IPS-NIHi7 (cell line): Measurements from ENCODE around the gene SCN3B.

Source experiments
- DNase-seq: peaks from one replicate; pipeline ENCODE4 v3.0.0; 2012; ENCODE audit warnings: mixed read lengths; ENCODE audit errors: extremely low spot score

SCN3B gene

GRCh38 chr11:123594921-123595320 lies 59.5 kb downstream of the SCN3B start:
- DNase-seq, result no peak

GRCh38 chr11:123594188-123594901 lies 60.1 kb downstream of the SCN3B start:
- no peak for DNase-seq

- no peak for DNase-seq
These were observed 60.9 kb downstream of the SCN3B start for GRCh38 chr11:123593570-123593969.

GRCh38 chr11:123590296-123590912 lies 64.0 kb downstream of the SCN3B start:
- no peak for DNase-seq

- DNase-seq, result no peak
These were observed 65.6 kb downstream of the SCN3B start for GRCh38 chr11:123588864-123589262.

GRCh38 chr11:123588117-123588863 lies 66.1 kb downstream of the SCN3B start:
- DNase-seq, result no peak

GRCh38 chr11:123587559-123587958 lies 66.9 kb downstream of the SCN3B start:
- DNase-seq, result no peak

- no peak for DNase-seq
These were observed 67.4 kb downstream of the SCN3B start for GRCh38 chr11:123587044-123587443.

- DNase-seq, result no peak
These were observed 67.9 kb downstream of the SCN3B start for GRCh38 chr11:123586568-123586967.

- DNase-seq, result no peak
These were observed 68.7 kb downstream of the SCN3B start for GRCh38 chr11:123585706-123586105.

- no peak for DNase-seq
These were observed 69.2 kb downstream of the SCN3B start for GRCh38 chr11:123585206-123585605.

- DNase-seq, result no peak
These were observed 69.7 kb downstream of the SCN3B start for GRCh38 chr11:123584737-123585136.

GRCh38 chr11:123584186-123584585 lies 70.2 kb downstream of the SCN3B start:
- DNase-seq, result no peak

- no peak for DNase-seq
These were observed 71.4 kb downstream of the SCN3B start for GRCh38 chr11:123582992-123583504.

- DNase-seq, result no peak
These were observed 72.6 kb downstream of the SCN3B start for GRCh38 chr11:123581651-123582399.

GRCh38 chr11:123580557-123581275 lies 73.7 kb downstream of the SCN3B start:
- DNase-seq, result peak; percentile 93

- no peak for DNase-seq
These were observed 74.3 kb downstream of the SCN3B start for GRCh38 chr11:123580137-123580536.

GRCh38 chr11:123579482-123579812 lies 75.0 kb downstream of the SCN3B start:
- no peak for DNase-seq
